NCI-H128 (cell line): ENCODE measurements around the gene GRIK1.

Experiments
- DNase-seq: peaks from one replicate; lab custom pipeline; 2025; ENCODE audit not compliant: unreplicated experiment; lab: John Stamatoyannopoulos, UW

GRIK1 gene

GRCh38 chr21:29788752-29789151 lies 151.0 kb downstream of the GRIK1 start:
- DNase-seq: no peak

- no peak for DNase-seq
Observed at GRCh38 chr21:29787361-29787909, 152.4 kb downstream of the GRIK1 start.

GRCh38 chr21:29786496-29787360 lies 153.1 kb downstream of the GRIK1 start:
- no peak for DNase-seq

GRCh38 chr21:29777160-29777559 lies 162.6 kb downstream of the GRIK1 start:
- no peak for DNase-seq

GRCh38 chr21:29775462-29775861 lies 164.3 kb downstream of the GRIK1 start:
- no peak for DNase-seq

GRCh38 chr21:29771491-29772066 lies 168.2 kb downstream of the GRIK1 start:
- no peak for DNase-seq

GRCh38 chr21:29763674-29764073 lies 176.1 kb downstream of the GRIK1 start:
- DNase-seq: no peak

GRCh38 chr21:29762570-29763082 lies 177.2 kb downstream of the GRIK1 start:
- no peak for DNase-seq

- DNase-seq: no peak
Observed at GRCh38 chr21:29753216-29753615, 186.6 kb downstream of the GRIK1 start.

GRCh38 chr21:29751473-29752185 lies 188.2 kb downstream of the GRIK1 start:
- DNase-seq: no peak

GRCh38 chr21:29749957-29750356 lies 189.8 kb downstream of the GRIK1 start:
- DNase-seq: no peak

- DNase-seq: no peak
Observed at GRCh38 chr21:29749223-29749622, 190.6 kb downstream of the GRIK1 start.

- no peak for DNase-seq
Observed at GRCh38 chr21:29748391-29749167, 191.2 kb downstream of the GRIK1 start.

- DNase-seq: no peak
Observed at GRCh38 chr21:29741761-29742160, 198.0 kb downstream of the GRIK1 start.

GRCh38 chr21:29739176-29739575 lies 200.6 kb downstream of the GRIK1 start:
- DNase-seq: no peak

- DNase-seq: no peak
Observed at GRCh38 chr21:29738730-29739129, 201.1 kb downstream of the GRIK1 start.

GRCh38 chr21:29737186-29737585 lies 202.6 kb downstream of the GRIK1 start:
- no peak for DNase-seq

GRCh38 chr21:29730281-29730680 lies 209.5 kb downstream of the GRIK1 start:
- DNase-seq: no peak

GRCh38 chr21:29726044-29726443 lies 213.8 kb downstream of the GRIK1 start:
- DNase-seq: no peak

GRCh38 chr21:29725025-29725736 lies 214.6 kb downstream of the GRIK1 start:
- no peak for DNase-seq
